IPS DF 4.7 (cell line): Measurements from ENCODE around the gene MED27.
A peak's percentile ranks its signal among the peaks of the same experiment; 100 is the strongest.

Experiments
- DNase-seq: peaks from one replicate; pipeline ENCODE4 v3.0.0-alpha.2; 2013; ENCODE audit warnings: low spot score; ENCODE audit errors: extremely low read depth

MED27 gene

DNA sequence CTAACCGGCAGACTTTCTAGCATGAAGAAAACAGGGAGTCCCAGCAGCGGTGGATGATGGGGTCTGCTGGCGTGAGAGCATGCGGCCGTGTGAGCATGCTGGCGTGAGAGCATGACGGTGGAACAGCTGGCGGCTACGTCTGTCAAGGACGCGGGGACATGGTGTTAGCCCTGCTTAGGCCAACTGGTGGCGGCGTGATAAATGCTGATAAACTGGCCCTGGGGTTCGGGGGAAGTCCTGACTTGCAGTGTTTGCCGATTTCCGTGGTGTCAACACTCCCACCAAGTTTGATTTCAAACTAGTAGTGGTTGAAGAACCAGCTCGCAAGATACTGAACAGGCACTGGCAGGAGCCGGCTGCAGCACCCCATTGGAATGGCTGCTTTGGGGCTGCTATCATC is 217.4 kb downstream of the MED27 start:
- DNase-seq = no peak

DNA sequence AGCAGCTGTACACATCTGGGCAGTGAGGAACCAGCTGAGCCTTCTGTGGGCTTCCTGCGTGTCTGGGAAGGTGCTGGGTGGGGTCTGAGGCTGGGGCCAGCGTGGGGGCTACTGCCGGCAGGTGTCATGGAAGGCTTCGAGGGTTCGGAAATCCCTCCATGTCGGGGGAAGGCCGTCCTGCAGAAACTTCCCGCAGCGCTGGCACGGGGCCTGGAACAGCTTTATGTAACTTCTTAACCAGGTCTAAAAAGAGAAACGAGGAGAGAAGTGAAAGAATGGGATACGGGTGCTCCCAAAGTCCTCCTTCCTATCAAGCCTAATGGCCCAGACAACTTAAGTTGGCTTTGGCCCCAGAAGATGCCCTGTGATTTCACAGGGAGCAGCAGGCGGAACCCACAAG is 219.2 kb downstream of the MED27 start:
- DNase-seq = no peak

DNA sequence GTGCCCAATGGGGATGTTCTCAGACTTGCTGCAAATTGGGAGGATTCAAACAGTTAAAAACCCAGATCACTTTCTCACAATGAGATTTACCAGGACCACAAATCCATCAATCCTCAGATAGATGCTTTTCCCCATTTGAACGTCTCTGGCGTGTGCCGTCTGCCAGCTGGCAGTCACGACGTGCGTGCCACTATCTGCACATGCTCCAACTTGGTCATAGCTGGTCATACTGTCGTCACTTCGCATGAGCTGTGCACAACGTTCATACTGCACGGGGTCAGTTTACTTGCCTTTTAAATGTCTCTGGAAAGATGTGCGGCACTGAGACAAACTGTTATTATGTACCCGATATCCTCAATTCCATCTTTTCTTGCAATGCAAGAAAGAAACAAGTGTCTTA is 221.5 kb downstream of the MED27 start:
- DNase-seq = no peak

DNA sequence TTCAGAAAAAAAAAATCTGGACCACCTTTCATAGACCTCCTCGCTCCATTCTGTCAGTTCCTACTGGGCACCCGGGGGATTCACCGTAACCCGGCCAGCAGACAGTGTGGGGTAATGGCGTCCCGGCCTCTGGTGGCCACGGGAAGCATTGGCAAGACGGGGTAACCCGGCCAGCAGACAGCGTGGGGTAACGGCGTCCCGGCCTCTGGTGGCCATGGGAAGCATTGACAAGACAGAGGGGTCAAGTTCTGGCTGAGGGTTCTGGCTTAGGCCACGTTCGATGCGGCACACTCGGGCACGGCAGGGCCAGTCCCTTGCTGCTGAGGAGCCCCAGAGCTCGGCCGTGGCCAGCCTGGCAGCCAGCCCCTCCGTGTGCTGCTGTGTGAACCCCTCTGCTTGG is 223.6 kb downstream of the MED27 start:
- peak; percentile 46 for DNase-seq

DNA sequence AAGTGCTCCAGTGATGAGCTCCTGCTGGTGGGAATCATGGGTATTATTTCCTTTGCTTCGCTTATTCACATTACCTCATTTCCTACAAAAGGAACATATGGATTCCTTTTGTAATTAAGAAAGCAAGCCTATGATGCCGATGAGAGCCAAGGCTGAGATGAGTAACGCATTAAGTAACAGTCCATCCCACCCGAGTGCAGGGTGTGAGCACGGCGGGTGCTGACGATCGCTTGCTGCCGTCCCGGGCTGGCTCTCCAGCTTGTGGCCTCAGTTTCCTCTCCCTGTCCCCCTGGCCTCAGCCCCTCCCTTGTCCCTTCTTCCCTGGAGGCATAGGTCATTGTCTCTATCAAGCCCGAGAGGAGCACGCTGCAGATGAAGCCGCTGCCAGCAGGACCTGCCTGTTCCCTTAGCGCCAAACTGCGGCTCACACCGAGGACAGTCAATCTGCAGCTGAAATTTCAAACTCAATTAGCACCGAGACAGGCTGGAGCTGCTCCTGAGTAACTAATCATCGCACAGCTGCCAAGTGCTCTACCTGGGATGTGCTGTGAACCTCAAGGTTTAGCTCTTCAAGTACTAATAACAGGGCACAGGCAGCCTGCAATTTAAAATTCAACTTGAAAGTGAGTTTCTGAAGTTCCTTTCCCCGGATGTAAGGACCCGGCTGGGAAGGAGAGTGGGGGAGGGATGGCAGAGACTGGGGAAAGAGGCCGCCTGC is 224.6 kb downstream of the MED27 start:
- DNase-seq = no peak

DNA sequence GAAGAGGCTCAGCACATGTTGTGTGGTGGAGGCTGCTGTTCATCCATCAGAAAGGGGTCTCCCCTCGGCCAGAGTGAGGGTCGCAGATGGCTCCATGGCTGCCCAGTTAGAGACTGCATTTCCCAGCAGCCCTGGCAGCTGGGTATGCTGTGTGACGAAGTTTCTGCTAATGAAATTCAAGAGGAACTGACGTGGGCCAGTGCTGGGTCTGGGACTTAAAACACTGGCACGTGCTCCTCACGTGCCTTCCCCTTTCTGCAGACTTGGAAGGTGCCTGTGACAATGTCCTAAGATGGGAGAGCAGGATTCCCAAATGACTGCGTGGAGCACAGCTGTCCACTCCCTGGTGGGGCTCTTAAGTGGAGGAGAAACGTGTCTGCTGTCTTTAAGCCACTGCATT is 225.3 kb downstream of the MED27 start:
- DNase-seq = no peak

DNA sequence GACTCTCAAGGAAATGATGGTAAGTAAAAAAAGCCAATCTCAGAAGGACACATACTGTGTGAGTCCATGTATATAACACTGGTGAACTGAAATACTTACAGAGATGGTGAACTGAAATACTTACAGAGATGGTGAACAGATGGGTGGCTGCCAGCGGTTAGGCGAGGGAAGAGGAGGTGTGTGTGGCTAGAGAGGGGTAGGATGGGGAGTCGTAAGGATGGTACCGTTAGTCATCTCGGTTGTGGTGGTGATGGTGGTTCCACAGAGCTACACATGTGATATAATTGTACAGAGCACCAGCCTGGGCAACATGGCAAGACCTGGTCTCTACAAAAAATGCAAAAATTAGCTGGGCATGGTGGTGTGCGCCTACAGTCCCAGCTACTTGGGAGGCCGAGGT is 226.2 kb downstream of the MED27 start:
- no peak for DNase-seq

DNA sequence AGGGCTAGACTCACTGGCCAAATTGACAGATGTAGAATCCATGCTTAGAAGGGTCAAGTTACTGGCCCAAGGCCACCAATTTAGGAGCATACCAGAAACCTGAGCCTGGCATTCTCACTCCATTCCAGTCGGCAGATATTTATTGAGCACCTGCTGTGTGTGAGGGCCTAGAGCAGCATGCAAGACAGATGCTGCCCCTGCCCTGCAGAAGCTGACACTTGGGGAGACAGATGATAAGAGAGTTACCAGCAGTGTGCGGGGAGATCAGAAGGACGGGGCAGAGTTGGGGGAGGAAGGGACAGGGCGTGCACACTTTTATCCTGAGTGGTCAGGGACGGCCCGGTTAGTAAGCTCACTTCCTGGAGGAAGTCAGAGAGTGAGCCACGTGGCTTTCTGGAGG is 228.3 kb downstream of the MED27 start:
- DNase-seq = no peak

DNA sequence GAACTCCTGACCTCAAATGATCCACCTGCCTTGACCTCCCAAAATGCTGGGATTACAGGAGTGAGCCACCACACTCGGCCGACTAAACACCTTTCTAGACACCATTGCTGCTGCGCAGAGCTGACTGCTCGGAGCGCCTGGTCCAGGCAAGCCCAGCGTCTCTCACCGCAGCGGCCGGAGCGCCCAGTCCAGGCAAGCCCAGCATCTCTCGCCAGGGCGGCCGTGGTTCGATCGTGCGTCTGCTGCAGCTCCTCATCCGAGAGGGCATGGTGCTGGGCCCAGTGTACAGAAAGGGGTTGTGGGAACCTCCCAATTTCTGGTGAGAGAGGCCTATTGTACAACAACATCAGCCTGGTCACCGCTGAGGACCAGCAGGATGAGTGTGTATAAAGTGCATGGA is 230.3 kb downstream of the MED27 start:
- no peak for DNase-seq

DNA sequence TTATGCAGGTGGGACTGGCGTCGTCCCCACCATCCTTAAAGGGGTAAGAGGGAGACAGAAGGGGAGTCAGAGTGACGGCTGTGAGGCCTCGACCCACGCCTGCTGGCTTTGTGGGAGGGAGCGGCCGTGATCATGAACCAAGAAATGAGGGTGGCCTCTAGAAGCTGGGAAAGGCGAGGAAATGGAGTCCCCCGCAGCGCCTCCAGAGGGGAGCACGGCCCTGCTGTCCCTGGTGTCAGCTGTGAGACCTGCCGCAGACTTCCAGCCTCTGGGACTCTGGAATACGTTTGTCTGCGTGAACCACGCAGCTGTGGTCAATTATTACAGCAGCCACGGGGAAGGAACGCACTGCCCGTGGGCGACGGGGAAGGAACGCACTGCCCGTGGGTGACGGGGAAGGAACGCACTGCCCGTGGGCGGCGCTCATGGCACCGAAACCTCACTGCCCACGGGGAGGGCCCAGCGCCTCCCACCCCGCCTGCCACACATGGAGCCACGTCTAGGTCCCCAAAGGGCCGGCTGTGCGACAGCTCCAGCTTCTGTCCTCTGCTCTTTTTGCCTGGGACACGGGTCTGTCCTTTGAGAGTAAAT is 231.0 kb downstream of the MED27 start:
- no peak for DNase-seq

DNA sequence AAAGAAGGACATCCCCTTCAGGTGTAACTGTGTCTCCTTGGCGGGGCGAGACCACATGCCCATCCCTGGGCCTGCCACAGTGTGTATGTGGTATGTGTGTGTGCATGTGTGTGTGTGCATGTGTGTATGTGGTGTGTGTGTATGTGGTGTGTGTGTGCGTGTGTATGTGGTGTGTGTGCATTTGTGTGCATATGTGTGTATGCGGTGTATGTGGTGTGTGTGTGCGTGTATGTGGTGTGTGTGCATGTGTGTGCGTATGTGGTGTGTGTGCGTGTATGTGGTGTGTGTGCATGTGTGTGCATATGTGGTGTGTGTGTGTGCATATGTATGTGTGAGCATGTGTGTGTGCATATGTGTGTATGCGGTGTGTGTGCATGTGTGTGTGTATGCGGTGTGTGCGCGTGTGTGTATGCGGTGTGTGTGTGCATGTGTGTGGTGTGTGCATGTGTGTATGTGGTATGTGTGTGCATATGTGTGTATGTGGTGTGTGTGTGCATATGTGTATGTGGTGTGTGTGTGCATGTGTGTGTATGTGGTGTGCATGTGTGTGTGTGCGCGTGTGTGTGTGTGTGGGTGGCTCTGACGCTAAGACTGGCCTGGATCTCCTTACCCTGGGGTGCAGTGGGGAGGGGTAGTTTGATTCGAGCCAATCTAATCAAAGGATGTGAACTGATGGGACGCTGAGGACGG is 231.9 kb downstream of the MED27 start:
- no peak for DNase-seq

DNA sequence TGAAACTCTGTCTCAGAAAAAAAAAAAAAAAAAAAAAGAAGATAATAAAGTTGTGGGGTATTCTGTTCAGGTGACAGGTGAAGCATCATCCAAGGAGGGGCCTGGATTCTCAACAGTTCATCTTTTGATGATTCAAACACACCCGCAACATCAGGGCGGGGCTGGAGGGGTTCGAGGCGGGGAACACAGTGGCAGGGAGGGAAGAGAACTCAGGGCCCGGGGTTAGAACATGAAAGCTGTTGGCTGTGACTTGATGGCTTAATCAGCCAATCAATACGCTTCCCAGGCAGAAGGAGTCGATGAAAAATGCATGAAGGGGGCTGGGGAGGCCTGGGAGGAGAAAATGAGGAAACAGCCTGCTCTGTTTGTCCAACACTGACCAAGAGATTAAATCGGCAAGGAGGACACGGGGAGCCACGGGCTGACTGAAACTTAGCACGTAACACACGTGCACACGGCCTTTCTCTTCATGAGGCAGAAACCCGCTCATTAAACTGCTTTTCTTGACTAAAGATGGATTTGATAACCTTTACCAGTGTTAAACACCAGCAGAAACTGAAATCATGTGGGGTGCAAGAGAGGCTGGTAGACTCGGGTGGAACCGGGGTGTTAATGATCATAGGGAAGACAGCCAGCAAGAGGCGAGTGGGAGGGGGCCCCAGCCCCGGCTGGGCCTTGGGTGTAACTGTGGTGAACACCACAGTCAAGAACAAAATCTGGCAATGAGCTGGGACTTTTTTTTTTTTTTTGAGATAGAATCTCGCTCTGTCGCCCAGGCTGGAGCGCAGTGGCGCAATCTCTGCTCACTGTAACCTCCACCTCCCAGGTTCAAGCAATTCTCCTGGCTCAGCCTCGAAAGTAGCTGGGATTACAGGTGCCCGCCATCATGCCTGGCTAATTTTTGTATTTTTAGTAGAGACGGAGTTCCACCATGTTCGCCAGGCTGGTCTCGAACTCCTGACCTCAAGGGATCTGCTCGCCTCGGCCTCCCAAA is 234.1 kb downstream of the MED27 start:
- no peak for DNase-seq

DNA sequence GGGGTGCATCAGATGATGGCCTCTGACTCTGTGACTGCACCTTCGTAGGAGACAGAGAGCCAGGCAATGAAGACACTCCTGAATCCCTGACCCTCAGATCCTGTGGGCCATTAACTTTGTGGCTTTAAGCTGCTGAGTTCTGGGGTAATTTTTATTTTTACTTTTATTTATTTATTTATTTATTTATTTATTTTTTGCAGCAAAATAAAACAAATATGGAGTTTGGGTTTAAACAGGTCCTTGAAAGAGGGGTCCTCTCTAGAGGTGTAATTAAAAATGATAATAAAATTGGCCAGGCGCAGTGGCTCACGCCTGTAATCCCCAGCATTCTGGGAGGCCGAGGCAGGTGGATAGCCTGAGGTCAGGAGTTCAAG is 234.9 kb downstream of the MED27 start:
- no peak for DNase-seq

DNA sequence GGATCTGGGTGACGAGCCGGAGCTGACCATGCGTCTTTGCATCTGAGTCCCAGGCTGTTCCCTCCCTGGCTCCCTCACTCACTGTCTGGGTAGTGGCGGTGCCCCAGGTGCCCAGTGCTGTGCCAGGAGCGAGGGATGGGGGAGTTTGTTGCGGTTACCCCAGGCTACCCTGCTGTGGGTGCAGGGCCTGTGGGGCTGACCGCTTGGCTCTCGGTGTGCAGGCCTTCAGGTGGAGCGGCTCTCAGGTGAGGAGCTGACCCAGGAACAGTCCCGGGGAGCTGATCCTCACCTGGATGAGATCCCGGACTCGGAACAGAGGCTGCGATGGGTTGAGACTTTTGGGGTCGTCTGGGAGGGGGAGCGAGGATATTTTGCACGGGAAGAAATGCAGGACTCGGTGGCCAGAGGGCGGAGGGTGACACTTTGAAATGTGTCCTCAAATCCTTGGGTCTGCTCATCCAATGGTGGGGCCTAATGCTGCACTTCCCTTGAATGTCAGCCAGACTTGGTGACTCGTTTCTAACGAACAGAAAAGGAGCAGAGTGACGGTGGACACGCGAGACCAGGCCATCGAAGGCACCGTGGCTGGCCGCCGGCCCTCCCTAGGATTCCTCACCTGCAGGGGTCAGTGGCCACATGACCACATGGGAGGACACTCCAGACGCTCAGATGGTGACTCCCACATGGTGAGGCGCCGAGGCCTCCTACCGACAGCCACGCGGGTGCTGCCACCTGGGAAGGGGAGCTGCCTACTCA is 235.5 kb downstream of the MED27 start:
- DNase-seq = no peak

DNA sequence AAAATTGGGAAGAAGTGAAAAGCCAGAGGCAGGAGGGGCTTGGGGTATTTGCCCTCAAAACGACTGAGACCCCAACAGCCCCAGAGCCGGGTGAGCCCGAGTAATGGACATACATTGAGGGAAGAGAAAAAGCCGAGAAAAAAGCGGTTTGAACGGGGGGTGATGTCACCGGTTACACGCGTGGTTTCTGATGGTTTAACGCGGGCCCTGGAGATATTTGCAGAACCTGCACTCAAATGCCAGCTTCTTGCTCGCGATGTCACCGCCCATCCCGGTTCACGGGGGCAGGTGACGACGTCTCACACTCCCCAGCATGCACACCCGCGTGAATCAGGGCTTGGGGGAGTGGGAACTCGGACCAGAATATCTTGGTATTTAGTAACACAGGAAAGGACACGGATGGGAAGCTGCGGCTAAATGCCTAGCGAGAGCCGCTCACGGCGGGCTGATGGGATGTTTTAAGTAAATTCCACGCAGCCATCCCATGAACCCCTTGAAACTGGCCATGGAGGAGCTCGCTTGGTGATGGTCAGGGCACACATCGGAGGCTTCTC is 237.8 kb downstream of the MED27 start:
- no peak for DNase-seq

DNA sequence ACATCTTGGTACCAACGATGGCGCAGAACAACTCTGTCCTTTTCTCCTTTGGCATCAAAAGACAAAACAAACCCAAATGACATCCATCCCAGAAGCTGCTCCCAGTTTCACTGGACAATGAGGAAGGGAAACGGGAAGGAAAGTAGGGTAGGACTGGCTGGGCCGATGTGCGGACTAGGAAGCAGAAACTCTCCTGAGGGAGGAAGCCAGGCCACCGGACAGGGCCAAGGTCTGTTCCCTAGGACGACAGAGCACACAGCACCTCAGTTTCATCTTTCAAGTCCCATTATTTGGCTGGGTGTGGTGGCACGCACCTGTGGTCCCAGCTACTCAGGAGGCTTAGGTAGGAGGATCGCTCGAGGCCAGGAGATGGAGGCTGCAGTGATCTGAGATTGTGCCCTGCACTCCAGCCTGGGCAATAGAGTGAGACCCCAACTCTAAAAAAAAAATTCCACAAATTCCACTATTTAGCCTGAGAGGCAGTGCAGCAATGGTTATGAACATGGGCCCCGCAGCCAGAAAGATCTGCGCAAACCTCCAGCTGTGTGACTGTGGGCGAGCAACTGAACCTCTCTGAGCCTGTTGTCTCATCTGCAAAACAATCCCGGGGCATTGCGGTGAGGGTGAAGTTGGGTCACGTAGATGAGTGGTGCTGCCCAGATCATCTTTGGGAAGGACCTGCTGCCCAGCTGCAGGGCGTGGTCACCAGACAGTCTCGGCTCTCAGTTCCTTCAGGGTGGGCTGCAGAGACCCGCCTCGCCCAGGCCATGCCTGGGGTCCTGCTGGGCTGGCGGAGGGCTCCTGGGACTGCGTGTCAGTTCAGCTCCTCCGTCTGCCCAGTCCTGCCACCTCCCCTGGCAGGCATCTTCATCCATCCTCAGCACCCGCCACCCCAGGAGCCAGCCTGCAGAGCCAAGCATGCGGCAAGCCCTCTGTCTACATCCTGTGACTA is 238.6 kb downstream of the MED27 start:
- DNase-seq = no peak

DNA sequence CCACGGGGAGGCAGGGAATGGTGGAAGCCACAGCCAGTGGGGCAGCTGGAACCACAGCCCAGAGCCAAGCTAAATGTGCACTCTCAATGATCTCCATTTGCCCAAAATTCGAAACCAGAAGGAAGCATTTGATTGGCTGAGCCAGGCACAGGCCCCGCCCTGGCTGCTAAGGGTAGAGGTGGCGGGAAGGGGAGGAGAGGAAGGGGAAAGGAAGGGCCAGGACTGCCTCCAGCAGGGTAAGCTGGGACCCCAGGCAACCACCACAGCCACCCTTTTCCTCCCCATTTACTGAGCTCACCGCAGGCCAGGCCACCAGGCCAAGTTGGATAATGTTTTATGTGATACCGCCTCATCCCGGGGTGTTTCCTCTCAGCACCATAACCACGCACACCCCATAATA is 239.4 kb downstream of the MED27 start:
- no peak for DNase-seq

DNA sequence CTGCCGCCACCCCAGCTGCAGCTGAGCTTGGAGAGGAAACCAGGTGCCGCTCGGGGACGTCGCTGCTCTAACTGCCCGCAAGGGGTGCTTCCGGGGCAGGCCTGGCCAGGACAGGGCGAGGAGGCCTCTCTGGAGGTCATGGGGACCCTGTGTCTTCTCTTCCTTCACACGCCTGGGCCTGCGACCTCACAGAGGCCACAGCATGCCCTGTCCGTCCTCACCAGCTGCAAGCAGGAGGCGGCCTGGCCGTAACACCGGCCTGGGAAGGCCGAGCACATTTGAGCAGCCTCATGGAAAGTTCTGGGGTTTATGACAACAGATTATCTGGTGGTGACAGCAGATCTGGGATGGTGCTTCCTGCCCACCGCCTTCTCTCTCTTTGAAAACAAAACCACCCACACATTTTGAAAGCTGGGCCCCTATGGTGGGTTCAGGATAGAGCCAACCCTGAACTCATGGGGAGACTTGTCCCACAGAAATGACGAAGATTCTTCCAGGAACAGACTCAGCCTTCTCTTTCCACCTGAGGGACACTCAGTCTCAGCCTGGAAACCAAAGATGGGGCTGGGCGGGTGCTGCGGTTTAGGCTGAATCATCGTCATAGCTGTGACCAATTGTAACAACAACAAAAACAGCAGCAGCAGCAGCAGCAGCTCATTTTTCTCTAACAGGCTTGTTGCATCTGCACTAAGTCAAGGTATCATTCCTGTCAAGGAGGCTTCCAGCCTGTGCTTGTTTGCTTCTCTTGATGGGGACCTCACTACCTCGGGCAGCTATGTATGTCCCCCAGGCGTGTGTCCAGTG is 240.2 kb downstream of the MED27 start:
- no peak for DNase-seq
